ENCODE data around the gene CDK14.

Gene CDK14

GRCh38 chr7:90825779-90826178 lies 229.7 kb downstream of the CDK14 start:
- Histone ChIP-seq H3K36me3 (ENCODE audit: control insufficient read depth, insufficient read depth, low read length) (no peaks in the 10 kb centered on the region), H3K9ac (no peak overlapping the region), H3K4me1 (no peaks in the 10 kb centered on the region), H2AFZ (no peak overlapping the region), H3K27me3 (ENCODE audit: control insufficient read depth, insufficient read depth, low read length) (no peaks in the 10 kb centered on the region), H3K79me2 (no peaks in the 10 kb centered on the region), H3K4me3 (ENCODE audit: low read depth, low read length) (no peak overlapping the region), H3K27ac (no peak overlapping the region), H3K4me2 (ENCODE audit: low read length) (no peak overlapping the region), H3K9me3 (ENCODE audit: control insufficient read depth, low read length) (no peaks in the 10 kb centered on the region)
- TF ChIP-seq CTCF (IDR thresholded peaks at IDR 0.05), result no peak

GRCh38 chr7:90828601-90829000 lies 232.5 kb downstream of the CDK14 start:
- Histone ChIP-seq H2AFZ (no peak overlapping the region), H3K9me3 (ENCODE audit: control insufficient read depth, low read length) (no peaks in the 10 kb centered on the region), H3K4me1 (no peaks in the 10 kb centered on the region), H3K27me3 (ENCODE audit: control insufficient read depth, insufficient read depth, low read length) (no peaks in the 10 kb centered on the region), H3K4me3 (ENCODE audit: low read depth, low read length) (no peak overlapping the region), H3K4me2 (ENCODE audit: low read length) (no peak overlapping the region), H3K27ac (no peak overlapping the region), H3K9ac (no peak overlapping the region), H3K36me3 (ENCODE audit: control insufficient read depth, insufficient read depth, low read length) (no peaks in the 10 kb centered on the region), H3K79me2 (no peaks in the 10 kb centered on the region)
- no peak for TF ChIP-seq CTCF (IDR thresholded peaks at IDR 0.05)

- H3K9ac ChIP-seq, result no peak overlapping the region
- no peak overlapping the region for H2AFZ ChIP-seq
- no peak overlapping the region for H3K4me3 ChIP-seq (ENCODE audit: low read depth, low read length)
- no peaks in the 10 kb centered on the region for H3K9me3 ChIP-seq (ENCODE audit: control insufficient read depth, low read length)
- no peak overlapping the region for H3K27ac ChIP-seq
- no peaks in the 10 kb centered on the region for H3K27me3 ChIP-seq (ENCODE audit: control insufficient read depth, insufficient read depth, low read length)
- no peaks in the 10 kb centered on the region for H3K79me2 ChIP-seq
- no peaks in the 10 kb centered on the region for H3K36me3 ChIP-seq (ENCODE audit: control insufficient read depth, insufficient read depth, low read length)
- H3K4me2 ChIP-seq (ENCODE audit: low read length), result no peak overlapping the region
- no peak for TF ChIP-seq CTCF (IDR thresholded peaks at IDR 0.05)
- no peaks in the 10 kb centered on the region for H3K4me1 ChIP-seq
Observed at GRCh38 chr7:90830308-90830707, 234.2 kb downstream of the CDK14 start.

- Histone ChIP-seq H2AFZ (no peak overlapping the region), H3K9me3 (ENCODE audit: control insufficient read depth, low read length) (no peaks in the 10 kb centered on the region), H3K27me3 (ENCODE audit: control insufficient read depth, insufficient read depth, low read length) (no peaks in the 10 kb centered on the region), H3K4me2 (ENCODE audit: low read length) (no peak overlapping the region), H3K4me1 (no peaks in the 10 kb centered on the region), H3K4me3 (ENCODE audit: low read depth, low read length) (no peak overlapping the region), H3K79me2 (no peaks in the 10 kb centered on the region), H3K36me3 (ENCODE audit: control insufficient read depth, insufficient read depth, low read length) (no peaks in the 10 kb centered on the region), H3K27ac (no peak overlapping the region), H3K9ac (no peak overlapping the region)
- no peak for TF ChIP-seq CTCF (IDR thresholded peaks at IDR 0.05)
Observed at GRCh38 chr7:90832726-90833125, 236.6 kb downstream of the CDK14 start.

- Histone ChIP-seq H3K36me3 (ENCODE audit: control insufficient read depth, insufficient read depth, low read length) (no peaks in the 10 kb centered on the region), H3K79me2 (no peaks in the 10 kb centered on the region), H3K4me2 (ENCODE audit: low read length) (no peak overlapping the region), H3K27ac (no peak overlapping the region), H3K4me3 (ENCODE audit: low read depth, low read length) (no peak overlapping the region), H3K27me3 (ENCODE audit: control insufficient read depth, insufficient read depth, low read length) (no peaks in the 10 kb centered on the region), H2AFZ (no peak overlapping the region), H3K9ac (no peak overlapping the region), H3K4me1 (no peaks in the 10 kb centered on the region), H3K9me3 (ENCODE audit: control insufficient read depth, low read length) (no peaks in the 10 kb centered on the region)
- no peak for TF ChIP-seq CTCF (IDR thresholded peaks at IDR 0.05)
Observed at GRCh38 chr7:90833443-90833842, 237.3 kb downstream of the CDK14 start.
